Regular cardiac myocyte (primary cell): Measurements from ENCODE around the gene PHF13. TPM values are rescaled to one million over a fixed set of nuclear protein-coding genes. Genes with fewer than 3 reads are reported as not detected.

Source experiments
- total RNA-seq: library from RNA; depleted of rRNA; stranded (reverse); fragments of >200 nt; gene quantifications from 2 replicates; pipeline ENCODE4 v1.2.3, GENCODE V29; 2014

The PHF13 gene
- total RNA-seq: 6.9 and 9.3 TPM in 2 replicates

GRCh38 chr1:6613361-6614018 lies at the start of gene PHF13:
TSS of gene PHF13 (plus strand) at chr1:6613731. CDS start at chr1:6614067, 336 bp downstream.

DNA sequence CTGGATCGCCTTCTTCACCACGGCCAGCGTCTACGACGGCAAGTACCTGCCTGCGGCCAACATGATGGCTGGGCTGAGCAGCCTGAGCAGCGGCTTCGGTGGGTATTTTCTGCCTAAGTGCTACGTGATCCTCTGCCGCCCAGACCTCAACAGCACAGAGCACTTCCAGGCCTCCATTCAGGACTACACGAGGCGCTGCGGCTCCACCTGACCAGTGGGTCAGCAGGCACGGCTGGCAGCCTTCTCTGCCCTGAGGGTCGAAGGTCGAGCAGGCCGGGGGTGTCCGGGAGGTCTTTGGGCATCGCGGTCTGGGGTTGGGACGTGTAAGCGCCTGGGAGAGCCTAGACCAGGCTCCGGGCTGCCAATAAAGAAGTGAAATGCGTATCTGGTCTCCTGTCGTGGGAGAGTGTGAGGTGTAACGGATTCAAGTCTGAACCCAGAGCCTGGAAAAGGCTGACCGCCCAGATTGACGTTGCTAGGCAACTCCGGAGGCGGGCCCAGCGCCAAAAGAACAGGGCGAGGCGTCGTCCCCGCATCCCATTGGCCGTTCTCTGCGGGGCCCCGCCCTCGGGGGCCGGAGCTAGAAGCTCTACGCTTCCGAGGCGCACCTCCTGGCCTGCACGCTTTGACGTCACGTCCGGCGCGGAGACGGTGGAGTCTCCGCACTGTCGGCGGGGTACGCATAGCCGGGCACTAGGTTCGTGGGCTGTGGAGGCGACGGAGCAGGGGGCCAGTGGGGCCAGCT lies 34.0 kb upstream of the PHF13 start, which contains the start of gene ZBTB48:
Gene ZBTB48, plus strand, starts transcription at position 621 of the 745 bp plus-strand sequence. CDS start 616 bp downstream, outside the sequence.

GRCh38 chr1:6602669-6603237 lies 10.8 kb upstream of the PHF13 start, which contains the start of gene KLHL21:
TSS of gene KLHL21 (minus strand) at chr1:6602869. CDS start at chr1:6602817, 52 bp downstream.

GRCh38 chr1:6624710-6625583 lies 11.4 kb downstream of the PHF13 start, which contains the start of gene THAP3:
TSS of gene THAP3 (plus strand) at chr1:6624868. CDS start at chr1:6625219, 351 bp downstream.

Other genes starting within 250 kb of the PHF13 start
- gene ACOT7, start 220.0 kb upstream of the PHF13 start, total RNA-seq: 14.4 and 47.0 TPM in 2 replicates
- gene HES2, start 193.8 kb upstream of the PHF13 start, total RNA-seq: 0.77 and 0.85 TPM in 2 replicates
- under 0.01 and 0.19 TPM in 2 replicates for gene ESPN, start 189.0 kb upstream of the PHF13 start, total RNA-seq
- gene TNFRSF25, start 147.6 kb upstream of the PHF13 start, total RNA-seq: 5.0 and 6.8 TPM in 2 replicates
- 16.9 and 23.0 TPM in 2 replicates for gene PLEKHG5, start 122.1 kb upstream of the PHF13 start, total RNA-seq
- 16.9 and 30.1 TPM in 2 replicates for gene NOL9, start 59.2 kb upstream of the PHF13 start, total RNA-seq
- gene TAS1R1, start 58.4 kb upstream of the PHF13 start, total RNA-seq: not detected in 2 replicates
- 15.5 and 15.9 TPM in 2 replicates for gene ZBTB48, start 33.7 kb upstream of the PHF13 start, total RNA-seq
- gene KLHL21, start 10.9 kb upstream of the PHF13 start, total RNA-seq: 57.2 and 76.5 TPM in 2 replicates
- gene THAP3, start 11.1 kb downstream of the PHF13 start, total RNA-seq: 22.4 and 24.0 TPM in 2 replicates
- gene DNAJC11, start 88.1 kb downstream of the PHF13 start, total RNA-seq: 35.5 and 42.6 TPM in 2 replicates
- 59.6 and 62.9 TPM in 2 replicates for gene CAMTA1, start 171.7 kb downstream of the PHF13 start, total RNA-seq